HepG2 (cell line): ENCODE measurements around the gene FBXW8.

ENCODE experiments used
- ARID2 ChIP-seq: sonication (generic); formaldehyde crosslinking; IDR thresholded peaks from 2 replicates; pipeline ENCODE4 v1.8.1; 2022; ENCODE audit warnings: mild to moderate bottlenecking, missing genetic modification reagents, borderline replicate concordance
- FIP1L1 ChIP-seq: fragments of 200-400 bp; formaldehyde crosslinking; IDR thresholded peaks from 2 replicates; pipeline ENCODE4 v1.6.1; 2018; ENCODE audit warnings: low read depth, mild to moderate bottlenecking, low read length, moderate library complexity, borderline replicate concordance; ENCODE audit not compliant: insufficient read depth
- HNRNPH1 ChIP-seq: fragments of 200-400 bp; formaldehyde crosslinking; optimal IDR thresholded peaks from 2 replicates; pipeline ENCODE3; 2017; ENCODE audit warnings: mild to moderate bottlenecking, low read depth, low read length
- LCORL ChIP-seq, 2 experiments: fragments of 450-650 bp in 1 of 2; sonication (generic) in 1 of 2; formaldehyde crosslinking in 1 of 2; IDR thresholded peaks; 2 replicates each; pipeline versions ENCODE4 v1.5.0 to v1.6.1; 2017 to 2020; ENCODE audit warnings: antibody characterized with exemption in 1 of 2, missing genetic modification reagents in 1 of 2
- NFIC ChIP-seq: IDR thresholded peaks from 2 replicates; pipeline ENCODE4 v1.6.1; 2012; ENCODE audit warnings: mild to moderate bottlenecking, low read length, inconsistent platforms
- NKX3-1 ChIP-seq: sonication (generic); formaldehyde crosslinking; IDR thresholded peaks from 2 replicates; pipeline ENCODE4 v1.5.0; 2020; ENCODE audit warnings: missing genetic modification reagents
- TCF7L2 ChIP-seq: IDR thresholded peaks from 2 replicates; pipeline ENCODE4 v1.6.1; 2011; ENCODE audit warnings: mild to moderate bottlenecking, low read depth, low read length, moderate library complexity
- TP53 ChIP-seq: sonication (generic); formaldehyde crosslinking; conservative IDR thresholded peaks from 2 replicates; pipeline ENCODE4 v1.4.0; 2020; ENCODE audit warnings: missing genetic modification reagents
- ZNF460 ChIP-seq: sonication (generic); formaldehyde crosslinking; IDR thresholded peaks from 2 replicates; pipeline ENCODE4 v1.5.1; 2020; ENCODE audit warnings: missing genetic modification reagents, mild to moderate bottlenecking, borderline replicate concordance
- ZNF549 ChIP-seq: sonication (generic); formaldehyde crosslinking; IDR thresholded peaks from 2 replicates; pipeline ENCODE4 v1.5.0; 2020; ENCODE audit warnings: missing genetic modification reagents
- ZNF780A ChIP-seq: sonication (generic); formaldehyde crosslinking; IDR thresholded peaks from 2 replicates; pipeline ENCODE4 v1.8.0; 2022; ENCODE audit warnings: mild to moderate bottlenecking, missing genetic modification reagents, moderate library complexity
- TF ChIP-seq, protein P1 (sequence below): sonication (generic); formaldehyde crosslinking; IDR thresholded peaks from 2 replicates; pipeline ENCODE4 v1.5.1; 2020; ENCODE audit warnings: mild to moderate bottlenecking, missing genetic modification reagents, moderate library complexity
- TF ChIP-seq, protein P2 (sequence below): sonication (generic); formaldehyde crosslinking; IDR thresholded peaks from 2 replicates; pipeline ENCODE4 v1.5.0; 2020; ENCODE audit warnings: mild to moderate bottlenecking, missing genetic modification reagents, moderate library complexity

DNA sequence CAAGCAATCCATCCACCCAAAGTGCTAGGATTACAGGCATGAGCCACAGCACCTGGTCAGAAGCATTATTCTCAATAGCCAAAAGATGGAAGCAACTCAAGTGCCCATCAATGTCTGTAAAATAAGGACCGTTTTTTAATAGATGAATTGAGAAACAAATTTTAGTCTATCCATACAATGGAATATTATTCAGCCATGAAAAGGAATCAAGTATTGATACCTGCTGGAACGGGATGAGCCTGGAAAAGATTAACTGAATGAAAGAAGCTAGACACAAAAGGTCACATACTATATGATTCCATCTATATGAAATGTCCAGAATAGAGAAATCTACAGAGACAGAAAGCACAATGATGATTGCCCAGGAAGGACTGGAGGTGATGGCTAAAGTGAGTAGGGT lies 9.1 kb upstream of the FBXW8 start:
- TF ChIP-seq ZNF460 (no peak), LCORL (IDR thresholded peaks at IDR 0.05) (no peak), LCORL (CRISPR knock-in tag; IDR thresholded peaks at IDR 0.05) (no peak), NKX3-1 (CRISPR knock-in tag) (no peak), ARID2 (CRISPR knock-in tag) (no peak), HNRNPH1 (no peak), FIP1L1 (no peak), ZNF780A (CRISPR knock-in tag) (no peak), TP53 (CRISPR knock-in tag) (no peak), TCF7L2 (no peak), ZNF549 (no peak), NFIC (no peak)
- TF ChIP-seq, protein P1, sequence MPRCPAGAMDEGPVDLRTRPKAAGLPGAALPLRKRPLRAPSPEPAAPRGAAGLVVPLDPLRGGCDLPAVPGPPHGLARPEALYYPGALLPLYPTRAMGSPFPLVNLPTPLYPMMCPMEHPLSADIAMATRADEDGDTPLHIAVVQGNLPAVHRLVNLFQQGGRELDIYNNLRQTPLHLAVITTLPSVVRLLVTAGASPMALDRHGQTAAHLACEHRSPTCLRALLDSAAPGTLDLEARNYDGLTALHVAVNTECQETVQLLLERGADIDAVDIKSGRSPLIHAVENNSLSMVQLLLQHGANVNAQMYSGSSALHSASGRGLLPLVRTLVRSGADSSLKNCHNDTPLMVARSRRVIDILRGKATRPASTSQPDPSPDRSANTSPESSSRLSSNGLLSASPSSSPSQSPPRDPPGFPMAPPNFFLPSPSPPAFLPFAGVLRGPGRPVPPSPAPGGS (CRISPR knock-in tag): no peak
- TF ChIP-seq, protein P2, sequence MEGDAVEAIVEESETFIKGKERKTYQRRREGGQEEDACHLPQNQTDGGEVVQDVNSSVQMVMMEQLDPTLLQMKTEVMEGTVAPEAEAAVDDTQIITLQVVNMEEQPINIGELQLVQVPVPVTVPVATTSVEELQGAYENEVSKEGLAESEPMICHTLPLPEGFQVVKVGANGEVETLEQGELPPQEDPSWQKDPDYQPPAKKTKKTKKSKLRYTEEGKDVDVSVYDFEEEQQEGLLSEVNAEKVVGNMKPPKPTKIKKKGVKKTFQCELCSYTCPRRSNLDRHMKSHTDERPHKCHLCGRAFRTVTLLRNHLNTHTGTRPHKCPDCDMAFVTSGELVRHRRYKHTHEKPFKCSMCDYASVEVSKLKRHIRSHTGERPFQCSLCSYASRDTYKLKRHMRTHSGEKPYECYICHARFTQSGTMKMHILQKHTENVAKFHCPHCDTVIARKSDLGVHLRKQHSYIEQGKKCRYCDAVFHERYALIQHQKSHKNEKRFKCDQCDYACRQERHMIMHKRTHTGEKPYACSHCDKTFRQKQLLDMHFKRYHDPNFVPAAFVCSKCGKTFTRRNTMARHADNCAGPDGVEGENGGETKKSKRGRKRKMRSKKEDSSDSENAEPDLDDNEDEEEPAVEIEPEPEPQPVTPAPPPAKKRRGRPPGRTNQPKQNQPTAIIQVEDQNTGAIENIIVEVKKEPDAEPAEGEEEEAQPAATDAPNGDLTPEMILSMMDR (CRISPR knock-in tag): no peak
